Ovary (tissue), 3 donors: ENCODE measurements around the gene ZC3H11A.

Source experiments
- CTCF ChIP-seq, 3 donors: fragments of 450-650 bp in 2 of 3; fragments of 200-600 bp in 1 of 3; IDR thresholded peaks; one replicate each; pipeline versions ENCODE4 v1.5.1 to v1.8.0; 2016 to 2022; ENCODE audit warnings: antibody characterized with exemption in 3 of 3, mild to moderate bottlenecking in 1 of 3
- EP300 ChIP-seq: sonication (generic); formaldehyde crosslinking; IDR thresholded peaks from one replicate; pipeline ENCODE4 v1.6.1; 2017; ENCODE audit warnings: antibody characterized with exemption
- POLR2A ChIP-seq: fragments of 450-650 bp; IDR thresholded peaks from one replicate; pipeline ENCODE4 v1.6.1; 2017; ENCODE audit warnings: antibody characterized with exemption, mild to moderate bottlenecking, moderate library complexity
- donor health status: DM: no; HTN: no; CAD: no.

DNA sequence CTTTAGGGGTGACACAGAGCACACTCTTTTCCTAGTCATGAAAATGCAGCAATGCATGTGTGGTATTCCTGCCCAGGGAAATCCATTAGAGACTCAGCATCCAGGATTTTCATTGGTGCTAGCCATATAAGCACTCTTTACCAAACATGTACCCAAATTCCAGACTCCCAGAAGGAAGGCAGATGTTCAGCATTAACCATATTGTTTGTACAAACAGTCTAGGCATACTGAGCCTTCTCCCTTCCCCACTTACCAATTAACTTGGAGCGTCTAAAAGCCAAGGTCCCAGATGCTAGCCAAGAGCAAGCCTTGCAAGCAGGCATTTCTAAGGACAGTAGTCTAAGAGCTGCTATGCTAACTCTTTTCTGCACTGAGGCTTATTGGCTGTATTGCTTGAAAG lies 27.9 kb downstream of the ZC3H11A start:
- TF ChIP-seq CTCF (IDR thresholded peaks at IDR 0.05): no peak
- no peak for TF ChIP-seq POLR2A
- no peak for TF ChIP-seq EP300
